IMR-90 (cell line): ENCODE measurements around the gene COL4A2. TPM values are rescaled to one million over a fixed set of nuclear protein-coding genes. Genes with fewer than 3 reads are reported as not detected.

Experiments used
- ATAC-seq: fragments of 200-7000 bp; cut with Tn5 transposase; 2 replicates; pipeline ENCODE4 v1.9.1; 2020; ENCODE audit warnings: low read depth, mild to moderate bottlenecking, moderate library complexity
- BruUV-seq: library from RNA; stranded (reverse); fragments of 400-500 nt; replicated peaks from 2 replicates; lab custom pipeline; 2021; lab: Mats Ljungman, UMichigan
- CTCF ChIA-PET: fragments of 300-600 bp; formaldehyde crosslinking; extraction: SDS; loops from one replicate; lab custom pipeline; 2021; ENCODE audit warnings: antibody characterized with exemption; lab: Yijun Ruan, JAX
- POLR2A ChIA-PET: fragments of 300-600 bp; sonication (Branson Sonifier 250); formaldehyde crosslinking; loops from one replicate; lab custom pipeline; 2022; ENCODE audit warnings: antibody characterized with exemption; ENCODE audit not compliant: unreplicated experiment; lab: Charles Lee
- DNase-seq: peaks from one replicate; pipeline ENCODE4 v3.0.0; 2013
- H2AFZ ChIP-seq: replicated peaks from 2 replicates; pipeline ENCODE3; 2013; ENCODE audit warnings: low read length, mild to moderate bottlenecking; ENCODE audit not compliant: poor library complexity
- H2AK5ac ChIP-seq: 2 replicates; pipeline ENCODE4 v1.6.1; 2013; ENCODE audit warnings: low read depth, low read length, inconsistent platforms
- H2AK9ac ChIP-seq: replicated peaks from 2 replicates; pipeline ENCODE3; 2013; ENCODE audit warnings: mild to moderate bottlenecking, low read depth, low read length, moderate library complexity; ENCODE audit not compliant: poor library complexity
- H2BK120ac ChIP-seq: 2 replicates; pipeline ENCODE4 v1.6.1; 2013; ENCODE audit warnings: low read depth, low read length, inconsistent platforms
- H2BK15ac ChIP-seq: 3 replicates; pipeline ENCODE4 v1.6.1; 2013; ENCODE audit warnings: low read depth, low read length, inconsistent platforms
- H2BK20ac ChIP-seq: 2 replicates; pipeline ENCODE4 v1.6.1; 2013; ENCODE audit warnings: low read depth, mild to moderate bottlenecking, inconsistent platforms, low read length, moderate library complexity
- H2BK5ac ChIP-seq: 2 replicates; pipeline ENCODE4 v1.6.1; 2013; ENCODE audit warnings: mild to moderate bottlenecking, low read depth, low read length, inconsistent platforms; ENCODE audit not compliant: poor library complexity, severe bottlenecking
- H3K14ac ChIP-seq: replicated peaks from 2 replicates; pipeline ENCODE4 v1.6.1; 2013; ENCODE audit warnings: low read depth, low read length, inconsistent platforms
- H3K18ac ChIP-seq: 2 replicates; pipeline ENCODE4 v1.6.1; 2013; ENCODE audit warnings: low read depth, low read length, control low read depth
- H3K23ac ChIP-seq: 2 replicates; pipeline ENCODE4 v1.6.1; 2013; ENCODE audit warnings: low read depth, low read length, inconsistent platforms
- H3K27ac ChIP-seq: 2 replicates; pipeline ENCODE4 v1.5.1; 2013; ENCODE audit warnings: mild to moderate bottlenecking, control low read depth, low read length; ENCODE audit not compliant: insufficient read depth
- H3K27me3 ChIP-seq: 2 replicates; pipeline ENCODE4 v1.6.1; 2013; ENCODE audit warnings: low read length; ENCODE audit not compliant: control insufficient read depth, insufficient read depth
- H3K36me3 ChIP-seq: 2 replicates; pipeline ENCODE4 v1.6.1; 2013; ENCODE audit warnings: low read length, mixed read lengths; ENCODE audit not compliant: control insufficient read depth, insufficient read depth
- H3K4ac ChIP-seq: 2 replicates; pipeline ENCODE4 v1.6.1; 2013; ENCODE audit warnings: low read depth, low read length, inconsistent platforms
- H3K4me1 ChIP-seq: 2 replicates; pipeline ENCODE4 v1.6.1; 2013; ENCODE audit warnings: low read length, mixed read lengths; ENCODE audit not compliant: control insufficient read depth, insufficient read depth
- H3K4me2 ChIP-seq: 2 replicates; pipeline ENCODE4 v1.6.1; 2013; ENCODE audit warnings: low read depth, mild to moderate bottlenecking, control low read depth, low read length, moderate library complexity
- H3K4me3 ChIP-seq: 2 replicates; pipeline ENCODE4 v1.5.1; 2013; ENCODE audit warnings: low read depth, mild to moderate bottlenecking, control low read depth, low read length, moderate library complexity; ENCODE audit not compliant: insufficient read depth
- H3K56ac ChIP-seq: 2 replicates; pipeline ENCODE4 v1.6.1; 2013; ENCODE audit warnings: low read length, inconsistent platforms; ENCODE audit not compliant: insufficient read depth; ENCODE audit errors: extremely low read depth
- H3K79me1 ChIP-seq, 2 experiments: 2 replicates each; pipeline ENCODE4 v1.6.1; 2013; ENCODE audit warnings: low read length in 2 of 2, inconsistent platforms in 1 of 2, low read depth in 1 of 2
- H3K9ac ChIP-seq: 2 replicates; pipeline ENCODE4 v1.6.1; 2013; ENCODE audit warnings: low read depth, low read length, control low read depth
- H3K9me1 ChIP-seq: 2 replicates; pipeline ENCODE4 v1.6.1; 2013; ENCODE audit warnings: low read length, inconsistent platforms; ENCODE audit not compliant: insufficient read depth
- H3K9me3 ChIP-seq: 2 replicates; pipeline ENCODE4 v1.6.1; 2013; ENCODE audit warnings: low read length; ENCODE audit not compliant: control insufficient read depth, insufficient read depth
- H4K20me1 ChIP-seq: 2 replicates; pipeline ENCODE4 v1.6.1; 2013; ENCODE audit warnings: low read length, inconsistent platforms; ENCODE audit not compliant: insufficient read depth
- H4K5ac ChIP-seq: 2 replicates; pipeline ENCODE4 v1.6.1; 2013; ENCODE audit warnings: mild to moderate bottlenecking, low read depth, low read length, control low read depth
- H4K8ac ChIP-seq, 2 experiments: 2 replicates each; pipeline ENCODE4 v1.6.1; 2013; ENCODE audit warnings: low read depth in 2 of 2, low read length in 2 of 2, control low read depth in 1 of 2, inconsistent platforms in 1 of 2
- H4K91ac ChIP-seq: 2 replicates; pipeline ENCODE4 v1.6.1; 2013; ENCODE audit warnings: low read depth, low read length, inconsistent platforms; ENCODE audit not compliant: insufficient read depth
- BHLHE40 ChIP-seq: fragments of 150-350 bp; IDR thresholded peaks from 2 replicates; pipeline ENCODE4 v1.6.1; 2016; ENCODE audit warnings: mild to moderate bottlenecking, low read depth, low read length
- CEBPB ChIP-seq: IDR thresholded peaks from 2 replicates; pipeline ENCODE4 v1.6.1; 2012; ENCODE audit warnings: low read depth, low read length, improper control_type of control experiment
- CHD1 ChIP-seq: IDR thresholded peaks from 2 replicates; pipeline ENCODE4 v1.6.1; 2012; ENCODE audit warnings: low read depth, low read length, improper control_type of control experiment
- FOS ChIP-seq: fragments of 150-350 bp; IDR thresholded peaks from 2 replicates; pipeline ENCODE4 v1.6.1; 2016; ENCODE audit warnings: low read depth, low read length
- MAFK ChIP-seq: IDR thresholded peaks from 2 replicates; pipeline ENCODE4 v1.6.1; 2012; ENCODE audit warnings: low read depth, low read length, improper control_type of control experiment
- MAZ ChIP-seq: IDR thresholded peaks from 2 replicates; pipeline ENCODE4 v1.6.1; 2012; ENCODE audit warnings: low read depth, mild to moderate bottlenecking, low read length, improper control_type of control experiment, moderate library complexity, borderline replicate concordance
- MXI1 ChIP-seq: IDR thresholded peaks from 2 replicates; pipeline ENCODE4 v1.6.1; 2012; ENCODE audit warnings: low read depth, mild to moderate bottlenecking, low read length, moderate library complexity, borderline replicate concordance
- POLR2A ChIP-seq: IDR thresholded peaks from 2 replicates; pipeline ENCODE4 v1.6.1; 2012; ENCODE audit warnings: mild to moderate bottlenecking, low read depth, low read length
- RAD21 ChIP-seq: IDR thresholded peaks from 2 replicates; pipeline ENCODE4 v1.6.1; 2012; ENCODE audit warnings: low read length, improper control_type of control experiment
- RCOR1 ChIP-seq: IDR thresholded peaks from 2 replicates; pipeline ENCODE4 v1.6.1; 2012; ENCODE audit warnings: mild to moderate bottlenecking, low read length, improper control_type of control experiment; ENCODE audit not compliant: insufficient replicate concordance
- RFX5 ChIP-seq: IDR thresholded peaks from 2 replicates; pipeline ENCODE4 v1.8.0; 2012; ENCODE audit warnings: low read depth, mild to moderate bottlenecking, low read length, moderate library complexity
- SMC3 ChIP-seq: fragments of 150-350 bp; IDR thresholded peaks from 2 replicates; pipeline ENCODE4 v1.6.1; 2016; ENCODE audit warnings: low read depth, mild to moderate bottlenecking, antibody characterized with exemption, low read length, moderate library complexity
- USF2 ChIP-seq: fragments of 150-350 bp; IDR thresholded peaks from 2 replicates; pipeline ENCODE4 v1.6.1; 2017; ENCODE audit warnings: mild to moderate bottlenecking, antibody characterized with exemption, low read length, low read depth
- WGBS, 2 experiments: methylation state at CpG; one replicate each; pipeline versions ENCODE4 v1.1.5 to v1.1.7; 2013; ENCODE audit warnings: missing lambda C conversion rate in 2 of 2; ENCODE audit not compliant: insufficient read length in 1 of 2; ENCODE audit errors: extremely low coverage in 2 of 2; 5-methylcytosine and 5-hydroxymethylcytosine counted together
- dilution Hi-C: fragments of 300-500 bp; cut with HindIII; formaldehyde crosslinking; loops from one replicate; pipeline ENCODE4 v1.14.3; 2018; ENCODE audit warnings: low sequenced_read_pairs; ENCODE audit not compliant: unreplicated experiment
- in situ Hi-C: fragments of 300-500 bp; cut with MboI; formaldehyde crosslinking; loops from 3 replicates; pipeline ENCODE4 v1.14.3; 2019; ENCODE audit warnings: low sequenced_read_pairs, inconsistent platforms, mixed read lengths
- intact Hi-C: fragments of 100-400 bp; cut with micrococcal nuclease; formaldehyde crosslinking; loops from 2 replicates; pipeline ENCODE4 v1.10.0; 2022
- polyA plus RNA-seq, 3 experiments: library from polyadenylated mRNA; depleted of rRNA; stranded (reverse); fragments of >200 nt; gene quantifications; 2 replicates each; pipeline ENCODE4 v1.2.3, GENCODE V29; 2012; ENCODE audit warnings: low replicate concordance in 1 of 3
- total RNA-seq: library from RNA; depleted of rRNA; stranded (reverse); fragments of >200 nt; gene quantifications from 2 replicates; pipeline ENCODE4 v1.2.3, GENCODE V29; 2012
- TF ChIP-seq, protein P1 (sequence below): conservative IDR thresholded peaks from 2 replicates; pipeline ENCODE4 v1.5.1; 2012; ENCODE audit warnings: mild to moderate bottlenecking, low read depth, low read length, improper control_type of control experiment
- TF ChIP-seq, protein P2 (sequence below): fragments of 150-350 bp; IDR thresholded peaks from 2 replicates; pipeline ENCODE4 v1.6.1; 2016; ENCODE audit warnings: low read depth, mild to moderate bottlenecking, low read length, moderate library complexity, borderline replicate concordance

COL4A2 gene
- total and polyA plus RNA-seq, 2 of the 4 experiments (the other 2 are of a cell fraction) = 90.7 to 457 TPM

DNA sequence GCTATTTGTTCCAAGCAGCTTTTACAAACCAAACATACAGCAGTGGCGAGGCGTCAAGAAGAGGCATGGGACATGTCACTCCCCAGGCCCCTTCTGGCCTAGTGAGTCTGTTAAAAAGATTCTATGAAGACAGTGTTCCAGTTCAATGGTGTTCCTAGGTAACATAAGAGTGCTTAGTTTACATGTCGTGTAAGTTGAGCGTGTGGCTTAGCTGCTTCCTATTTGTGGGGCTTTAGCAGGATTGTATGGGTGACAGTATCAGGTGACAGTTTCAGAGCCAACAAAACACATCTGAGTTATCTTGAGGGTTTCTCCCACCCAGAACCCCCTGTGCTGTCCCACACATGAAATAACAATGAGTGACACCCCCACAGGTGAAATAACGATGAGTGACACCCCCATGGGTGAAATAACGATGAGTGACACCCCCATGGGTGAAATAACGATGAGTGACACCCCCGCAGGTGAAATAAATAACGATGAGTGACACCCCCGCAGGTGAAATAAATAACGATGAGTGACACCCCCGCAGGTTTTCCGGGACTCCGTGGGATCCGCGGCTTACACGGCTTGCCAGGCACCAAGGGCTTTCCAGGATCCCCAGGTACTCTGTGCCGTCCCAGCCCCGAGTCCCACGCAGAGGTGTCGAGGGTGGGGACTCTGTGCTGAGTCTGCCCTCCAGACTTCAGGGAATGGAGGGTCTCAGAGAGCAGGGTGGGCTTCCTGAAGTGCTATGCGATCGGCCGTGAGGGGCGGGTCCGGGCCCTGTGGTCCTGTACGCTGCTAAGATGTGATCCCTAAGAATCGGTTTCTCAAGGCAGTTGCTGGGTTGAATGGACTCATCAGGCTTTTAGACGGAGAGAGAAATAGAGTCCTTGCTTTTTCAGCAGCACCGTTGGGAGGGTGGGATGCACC lies 185.9 kb downstream of the COL4A2 start:
- H3K4me1 ChIP-seq = no peaks in the 10 kb centered on the region
- no peak overlapping the region for H2BK20ac ChIP-seq
- no peak overlapping the region for H2BK120ac ChIP-seq
- in situ Hi-C loops = no loop called here
- 98% methylated on average over 15 of the region's 30 CpGs; no CpG with 5 or more reads in 1 of the 2 experiments for WGBS, 2 experiments
- no peak overlapping the region for H3K18ac ChIP-seq
- ChIA-PET POLR2A (no interaction called here), CTCF (no interaction called here)
- H3K27ac ChIP-seq = no peak overlapping the region
- no TSS peak for BruUV-seq
- H3K36me3 ChIP-seq = peaks cover 88% of the 10 kb centered on the region
- H3K23ac ChIP-seq = no peak overlapping the region
- peaks cover 10% of the 10 kb centered on the region for H4K20me1 ChIP-seq
- H3K9ac ChIP-seq = no peak overlapping the region
- H2BK5ac ChIP-seq = no peak overlapping the region
- H3K56ac ChIP-seq = no peak overlapping the region
- no peak overlapping the region for H2BK15ac ChIP-seq
- H3K4me2 ChIP-seq = no peak overlapping the region
- no peak overlapping the region for H3K4ac ChIP-seq
- intact Hi-C loops = no loop called here
- H3K4me3 ChIP-seq = no peak overlapping the region
- H3K14ac ChIP-seq = no peak overlapping the region
- dilution Hi-C loops = no loop called here
- H3K9me3 ChIP-seq = no peaks in the 10 kb centered on the region
- DNase-seq (no peak), ATAC-seq (no peak)
- H2AK9ac ChIP-seq = no peak overlapping the region
- peaks cover 17 to 40% of the 10 kb centered on the region in 2 experiments for H3K79me1 ChIP-seq
- H2AFZ ChIP-seq = no peak overlapping the region
- no peak overlapping the region for H4K5ac ChIP-seq
- no peaks in the 10 kb centered on the region for H3K27me3 ChIP-seq
- no peak overlapping the region for H2AK5ac ChIP-seq
- H4K8ac ChIP-seq = no peak overlapping the region
- H3K9me1 ChIP-seq = peaks cover 19% of the 10 kb centered on the region
- no peak overlapping the region for H4K91ac ChIP-seq
- TF ChIP-seq RFX5 (no peak), BHLHE40 (no peak), CEBPB (no peak), MAFK (no peak), FOS (no peak), MAZ (no peak), MXI1 (no peak), POLR2A (no peak), CHD1 (no peak), RAD21 (no peak), USF2 (no peak), RCOR1 (no peak), SMC3 (no peak)
- TF ChIP-seq, protein P1, sequence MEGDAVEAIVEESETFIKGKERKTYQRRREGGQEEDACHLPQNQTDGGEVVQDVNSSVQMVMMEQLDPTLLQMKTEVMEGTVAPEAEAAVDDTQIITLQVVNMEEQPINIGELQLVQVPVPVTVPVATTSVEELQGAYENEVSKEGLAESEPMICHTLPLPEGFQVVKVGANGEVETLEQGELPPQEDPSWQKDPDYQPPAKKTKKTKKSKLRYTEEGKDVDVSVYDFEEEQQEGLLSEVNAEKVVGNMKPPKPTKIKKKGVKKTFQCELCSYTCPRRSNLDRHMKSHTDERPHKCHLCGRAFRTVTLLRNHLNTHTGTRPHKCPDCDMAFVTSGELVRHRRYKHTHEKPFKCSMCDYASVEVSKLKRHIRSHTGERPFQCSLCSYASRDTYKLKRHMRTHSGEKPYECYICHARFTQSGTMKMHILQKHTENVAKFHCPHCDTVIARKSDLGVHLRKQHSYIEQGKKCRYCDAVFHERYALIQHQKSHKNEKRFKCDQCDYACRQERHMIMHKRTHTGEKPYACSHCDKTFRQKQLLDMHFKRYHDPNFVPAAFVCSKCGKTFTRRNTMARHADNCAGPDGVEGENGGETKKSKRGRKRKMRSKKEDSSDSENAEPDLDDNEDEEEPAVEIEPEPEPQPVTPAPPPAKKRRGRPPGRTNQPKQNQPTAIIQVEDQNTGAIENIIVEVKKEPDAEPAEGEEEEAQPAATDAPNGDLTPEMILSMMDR = no peak
- TF ChIP-seq, protein P2, sequence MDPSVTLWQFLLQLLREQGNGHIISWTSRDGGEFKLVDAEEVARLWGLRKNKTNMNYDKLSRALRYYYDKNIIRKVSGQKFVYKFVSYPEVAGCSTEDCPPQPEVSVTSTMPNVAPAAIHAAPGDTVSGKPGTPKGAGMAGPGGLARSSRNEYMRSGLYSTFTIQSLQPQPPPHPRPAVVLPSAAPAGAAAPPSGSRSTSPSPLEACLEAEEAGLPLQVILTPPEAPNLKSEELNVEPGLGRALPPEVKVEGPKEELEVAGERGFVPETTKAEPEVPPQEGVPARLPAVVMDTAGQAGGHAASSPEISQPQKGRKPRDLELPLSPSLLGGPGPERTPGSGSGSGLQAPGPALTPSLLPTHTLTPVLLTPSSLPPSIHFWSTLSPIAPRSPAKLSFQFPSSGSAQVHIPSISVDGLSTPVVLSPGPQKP = no peak
